Mucosa of rectum (tissue), 2 donors: ENCODE results near the gene SNAPC2.

Source experiments
- H3K27ac ChIP-seq, 2 donors: one replicate each; pipeline ENCODE4 v1.7.0; 2013; ENCODE audit warnings: inconsistent platforms in 2 of 2, low read depth in 2 of 2, low read length in 2 of 2
- H3K27me3 ChIP-seq, 2 donors: one replicate each; pipeline ENCODE4 v1.7.0; 2013; ENCODE audit warnings: low read length in 2 of 2; ENCODE audit not compliant: control insufficient read depth in 2 of 2, insufficient read depth in 2 of 2
- H3K36me3 ChIP-seq, 2 donors: one replicate each; pipeline ENCODE4 v1.7.0; 2013; ENCODE audit warnings: low read length in 2 of 2; ENCODE audit not compliant: control insufficient read depth in 2 of 2, insufficient read depth in 2 of 2
- H3K4me1 ChIP-seq, 2 donors: one replicate each; pipeline ENCODE4 v1.7.0; 2013; ENCODE audit warnings: low read length in 2 of 2, mild to moderate bottlenecking in 1 of 2; ENCODE audit not compliant: control insufficient read depth in 2 of 2, insufficient read depth in 2 of 2
- H3K4me3 ChIP-seq, 2 donors: one replicate each; pipeline ENCODE4 v1.7.0; 2013; ENCODE audit warnings: low read length in 2 of 2
- H3K9ac ChIP-seq, 2 donors: one replicate each; pipeline ENCODE4 v1.7.0; 2013; ENCODE audit warnings: low read length in 2 of 2, low read depth in 1 of 2, mild to moderate bottlenecking in 1 of 2
- H3K9me3 ChIP-seq, 2 donors: one replicate each; pipeline ENCODE4 v1.7.0; 2013; ENCODE audit warnings: low read length in 2 of 2; ENCODE audit not compliant: control insufficient read depth in 2 of 2
- donor health status: healthy.
- donor health status: Normal muscosa, but diverticular disease.

Gene SNAPC2

DNA sequence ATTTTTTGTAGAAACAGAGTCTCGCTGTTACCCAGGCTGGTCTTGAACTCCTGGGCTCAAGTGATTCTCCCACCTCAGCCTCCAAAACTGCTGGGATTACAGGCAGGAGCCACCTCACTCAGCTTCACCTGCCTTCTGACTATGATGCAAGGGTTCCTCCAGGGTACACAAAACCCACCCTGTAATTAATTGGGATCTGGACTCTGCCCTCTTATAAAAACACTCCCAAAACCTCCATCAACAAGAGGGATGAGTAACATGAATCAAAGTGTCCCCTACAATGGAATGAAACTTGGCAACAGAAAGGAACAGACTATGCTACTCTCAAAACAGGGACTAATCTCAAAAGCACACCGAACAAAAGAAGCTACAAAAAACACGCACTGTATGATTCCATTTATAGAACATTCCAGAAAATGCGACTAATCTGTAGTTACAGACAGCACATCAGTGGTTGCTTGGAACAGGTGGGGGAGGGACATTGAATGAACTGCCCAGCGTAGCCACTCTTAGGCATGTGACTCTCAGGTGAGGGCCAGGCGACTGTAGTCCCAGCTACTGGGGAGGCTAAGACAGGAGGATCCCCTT is 42.8 kb upstream of the SNAPC2 start:
- H3K9me3 ChIP-seq, result no peaks in the 10 kb centered on the region
- H3K4me1 ChIP-seq, result peaks cover 0 to 5% of the 10 kb centered on the region in 2 donors
- peaks cover 13 to 19% of the 10 kb centered on the region in 2 donors for H3K27me3 ChIP-seq
- no peak overlapping the region for H3K4me3 ChIP-seq
- no peak overlapping the region for H3K9ac ChIP-seq
- H3K27ac ChIP-seq, result no peak overlapping the region
- H3K36me3 ChIP-seq, result no peaks in the 10 kb centered on the region

DNA sequence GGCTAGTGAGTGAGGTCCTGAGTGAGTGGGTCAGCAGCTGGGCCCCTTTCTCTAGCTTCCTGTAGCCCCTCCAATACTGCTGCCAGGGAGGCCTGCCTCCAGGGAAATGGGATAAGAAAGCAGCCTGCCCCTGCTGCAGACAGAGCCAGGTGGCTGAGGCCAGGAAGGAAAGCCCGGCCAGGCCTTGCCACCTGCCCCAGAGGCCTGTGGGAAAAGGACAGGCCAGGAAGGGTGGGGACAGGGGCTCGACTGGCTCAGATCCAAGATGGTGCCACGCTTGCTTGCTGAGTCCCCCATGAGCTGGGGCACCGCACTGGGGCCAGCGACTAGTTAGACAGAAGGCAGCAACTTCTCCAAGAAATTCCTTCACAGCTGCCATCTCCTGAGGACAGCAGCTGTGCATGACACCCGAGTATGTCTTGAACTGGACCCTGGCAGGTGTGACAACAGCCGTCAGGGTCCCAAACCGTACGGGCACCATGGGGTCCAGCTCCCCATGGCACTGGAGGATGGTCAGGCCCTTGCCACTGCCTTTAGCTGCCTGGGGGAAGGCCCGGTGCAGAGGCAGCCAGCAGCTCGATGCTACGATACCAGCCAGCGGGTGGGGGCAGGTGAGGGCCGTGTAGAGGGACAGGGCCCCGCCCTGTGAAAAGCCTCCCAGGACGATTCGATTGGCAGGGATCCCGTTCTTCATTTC is 40.9 kb upstream of the SNAPC2 start:
- H3K9me3 ChIP-seq, result no peaks in the 10 kb centered on the region
- no peaks in the 10 kb centered on the region for H3K36me3 ChIP-seq
- peaks cover 6 to 11% of the 10 kb centered on the region in 2 donors for H3K27me3 ChIP-seq
- H3K4me1 ChIP-seq, result peaks cover 0 to 2% of the 10 kb centered on the region in 2 donors
- H3K4me3 ChIP-seq, result no peak overlapping the region
- H3K9ac ChIP-seq, result no peak overlapping the region
- no peak overlapping the region for H3K27ac ChIP-seq

DNA sequence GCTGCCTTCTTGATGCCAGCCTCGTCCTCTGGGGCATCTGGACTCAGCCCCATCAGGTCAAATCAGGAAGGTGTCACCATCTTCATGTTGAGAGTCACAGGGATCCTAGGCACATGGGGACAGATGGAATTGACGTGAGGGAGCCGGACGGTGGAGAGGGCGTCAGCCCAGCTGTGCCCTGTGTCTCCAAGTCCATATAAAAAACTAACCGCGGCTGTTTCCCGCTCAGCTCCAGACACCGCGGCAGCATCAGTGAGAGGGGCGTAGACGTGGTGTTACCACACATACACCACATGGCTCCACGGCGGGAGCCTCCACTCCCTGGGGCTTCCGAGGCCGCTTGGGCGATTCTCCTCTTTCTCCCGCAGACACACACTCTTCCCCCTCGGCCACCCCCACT is 40.3 kb upstream of the SNAPC2 start:
- H3K27me3 ChIP-seq, result peaks cover 2 to 6% of the 10 kb centered on the region in 2 donors
- no peaks in the 10 kb centered on the region for H3K4me1 ChIP-seq
- H3K9ac ChIP-seq, result no peak overlapping the region
- no peaks in the 10 kb centered on the region for H3K36me3 ChIP-seq
- no peaks in the 10 kb centered on the region for H3K9me3 ChIP-seq
- H3K4me3 ChIP-seq, result no peak overlapping the region
- no peak overlapping the region for H3K27ac ChIP-seq

DNA sequence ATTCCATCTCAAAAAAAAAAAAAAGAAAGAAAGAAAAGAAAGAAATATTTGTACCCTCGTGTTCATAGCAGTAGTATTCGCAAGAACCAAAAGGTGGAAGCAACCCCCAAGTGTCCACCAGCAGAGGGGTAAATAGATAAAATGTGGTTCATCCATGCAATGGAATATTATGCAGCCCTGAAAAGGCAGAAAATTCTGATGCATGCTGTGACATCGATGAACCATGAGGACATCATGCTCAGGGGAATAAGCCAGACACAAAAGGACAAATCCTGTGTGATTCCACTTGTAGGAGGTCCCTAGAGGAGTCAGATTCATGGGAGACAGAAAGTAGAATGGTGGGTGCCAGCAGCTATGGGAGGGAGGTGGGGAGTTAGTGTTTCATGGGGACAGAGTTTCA is 38.2 kb upstream of the SNAPC2 start:
- Histone ChIP-seq H3K4me1 (no peaks in the 10 kb centered on the region), H3K36me3 (no peaks in the 10 kb centered on the region), H3K27me3 (peaks cover 0 to 2% of the 10 kb centered on the region in 2 donors), H3K27ac (no peak overlapping the region), H3K4me3 (no peak overlapping the region), H3K9me3 (no peaks in the 10 kb centered on the region), H3K9ac (no peak overlapping the region)

DNA sequence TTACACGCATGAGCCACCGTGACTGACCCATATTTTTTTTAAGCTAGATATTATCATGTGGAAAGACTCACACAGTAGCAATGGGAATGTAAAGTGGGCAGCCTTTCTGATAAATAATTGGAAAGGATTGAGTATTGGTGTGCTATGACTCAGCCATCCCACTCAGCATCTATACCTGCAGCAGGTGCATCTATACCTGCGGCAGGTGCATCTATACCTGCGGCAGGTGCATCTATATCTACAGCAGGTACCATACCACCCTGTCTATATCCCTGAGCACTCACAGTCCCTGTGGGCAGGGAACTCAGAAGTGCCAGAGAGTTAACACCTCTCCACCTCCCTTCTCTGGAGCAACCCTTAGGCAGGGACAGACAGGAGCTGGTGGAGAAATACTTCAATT is 37.0 kb upstream of the SNAPC2 start:
- H3K9me3 ChIP-seq, result no peaks in the 10 kb centered on the region
- no peaks in the 10 kb centered on the region for H3K36me3 ChIP-seq
- no peak overlapping the region for H3K4me3 ChIP-seq
- H3K9ac ChIP-seq, result no peak overlapping the region
- H3K27me3 ChIP-seq, result peaks cover 0 to 5% of the 10 kb centered on the region in 2 donors
- no peak overlapping the region for H3K27ac ChIP-seq
- H3K4me1 ChIP-seq, result no peaks in the 10 kb centered on the region

DNA sequence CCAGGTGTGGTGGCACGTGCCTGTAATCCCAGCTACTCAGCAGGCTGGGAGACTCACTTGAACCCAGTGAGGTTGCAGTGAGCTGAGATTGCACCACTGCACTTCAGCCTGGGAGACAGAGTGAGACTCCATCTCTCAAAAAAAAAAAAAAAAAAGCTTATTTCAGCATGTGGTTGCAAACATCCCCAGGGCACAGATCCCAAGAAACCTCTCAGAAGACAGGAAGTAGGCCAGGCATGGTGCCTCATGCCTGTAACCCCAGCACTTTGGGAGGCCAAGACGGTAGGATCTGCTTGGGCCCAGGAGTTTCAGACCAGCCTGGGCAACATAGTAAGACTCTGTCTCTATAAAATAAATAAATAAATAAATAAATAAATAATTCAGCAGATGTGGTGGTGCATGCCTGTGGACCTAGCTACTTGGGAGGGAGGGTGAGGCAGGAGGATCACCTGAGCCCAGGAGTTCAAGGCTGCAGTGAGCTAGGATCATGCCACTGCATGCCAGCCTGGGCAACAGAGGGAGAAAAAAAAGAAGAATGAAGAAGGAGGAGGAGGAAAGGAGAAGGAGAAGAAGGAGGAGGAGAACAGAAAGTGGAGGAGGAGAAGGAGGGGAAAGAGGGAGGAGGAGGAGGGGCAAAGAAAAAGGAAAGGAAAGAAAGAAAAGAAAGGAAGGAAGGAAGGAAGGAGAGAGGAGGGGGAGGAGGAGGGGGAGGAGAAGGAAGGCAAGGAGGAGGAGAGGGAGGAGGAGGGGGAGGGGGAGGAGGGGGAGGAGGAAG is 36.2 kb upstream of the SNAPC2 start:
- H3K9ac ChIP-seq, result no peak overlapping the region
- peaks cover 0 to 8% of the 10 kb centered on the region in 2 donors for H3K27me3 ChIP-seq
- H3K4me3 ChIP-seq, result no peak overlapping the region
- peaks cover 0 to 3% of the 10 kb centered on the region in 2 donors for H3K4me1 ChIP-seq
- H3K36me3 ChIP-seq, result no peaks in the 10 kb centered on the region
- H3K27ac ChIP-seq, result no peak overlapping the region
- no peaks in the 10 kb centered on the region for H3K9me3 ChIP-seq

DNA sequence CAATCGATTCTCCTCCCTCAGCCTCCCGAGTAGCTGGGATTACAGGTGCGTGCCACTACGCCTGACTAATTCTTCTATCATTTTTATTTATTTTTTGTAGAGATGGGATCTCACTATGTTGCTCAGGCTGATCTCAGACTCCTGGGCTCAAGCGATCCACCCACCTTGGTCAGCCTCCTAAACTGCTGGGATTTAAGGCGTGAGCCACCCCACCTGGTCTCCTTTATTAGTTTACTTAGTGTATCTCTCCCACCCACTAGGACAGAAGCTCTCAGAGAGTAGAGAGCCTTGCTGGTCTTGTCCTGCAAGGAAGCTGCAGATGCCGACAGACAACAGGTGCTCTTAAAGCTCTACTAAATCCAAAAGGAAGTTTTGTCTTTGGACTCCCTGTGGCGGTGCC is 34.3 kb upstream of the SNAPC2 start:
- Histone ChIP-seq H3K36me3 (no peaks in the 10 kb centered on the region), H3K27ac (no peak overlapping the region), H3K27me3 (peaks cover 0 to 9% of the 10 kb centered on the region in 2 donors), H3K9ac (no peak overlapping the region), H3K9me3 (no peaks in the 10 kb centered on the region), H3K4me3 (no peak overlapping the region), H3K4me1 (peaks cover 0 to 3% of the 10 kb centered on the region in 2 donors)

DNA sequence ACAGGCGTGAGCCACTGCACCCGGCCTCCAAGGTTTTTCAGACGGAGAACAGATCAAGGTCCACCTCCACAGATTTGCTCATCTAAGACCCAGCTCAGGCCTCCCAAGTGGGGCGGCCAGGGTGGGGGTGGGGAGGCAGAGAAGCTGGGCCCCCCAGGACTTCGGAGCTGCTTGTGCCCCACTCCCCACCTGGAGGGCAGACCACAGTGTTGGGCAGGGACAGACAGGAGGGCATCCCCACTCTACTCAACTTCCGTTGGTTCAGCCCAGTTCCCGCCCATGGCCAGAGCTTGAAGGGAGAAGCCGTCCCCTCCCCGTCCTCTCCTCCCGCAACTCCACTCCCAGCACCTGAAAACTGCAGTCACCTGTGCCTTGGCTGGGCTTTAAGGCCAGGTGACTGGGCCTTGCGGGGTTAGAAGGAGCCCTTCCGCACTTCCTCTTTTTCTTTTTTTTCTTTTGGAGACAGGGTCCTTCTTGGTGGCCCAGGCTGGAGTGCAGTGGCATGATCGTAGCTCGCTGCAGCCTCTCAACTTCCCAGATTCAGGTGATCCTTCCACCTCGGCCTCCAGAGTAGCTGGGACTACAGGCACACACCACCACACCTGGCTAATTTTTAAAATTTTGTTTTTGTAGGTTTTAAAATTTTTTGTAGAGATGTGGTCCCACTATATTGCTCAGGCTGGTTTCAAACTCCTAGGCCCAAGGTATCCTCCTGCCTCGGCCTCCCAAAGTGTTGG is 32.6 kb upstream of the SNAPC2 start:
- Histone ChIP-seq H3K4me3 (no peak overlapping the region), H3K27ac (no peak overlapping the region), H3K36me3 (no peaks in the 10 kb centered on the region), H3K9ac (no peak overlapping the region), H3K4me1 (peaks cover 0 to 3% of the 10 kb centered on the region in 2 donors), H3K9me3 (no peaks in the 10 kb centered on the region), H3K27me3 (peaks cover 0 to 9% of the 10 kb centered on the region in 2 donors)

DNA sequence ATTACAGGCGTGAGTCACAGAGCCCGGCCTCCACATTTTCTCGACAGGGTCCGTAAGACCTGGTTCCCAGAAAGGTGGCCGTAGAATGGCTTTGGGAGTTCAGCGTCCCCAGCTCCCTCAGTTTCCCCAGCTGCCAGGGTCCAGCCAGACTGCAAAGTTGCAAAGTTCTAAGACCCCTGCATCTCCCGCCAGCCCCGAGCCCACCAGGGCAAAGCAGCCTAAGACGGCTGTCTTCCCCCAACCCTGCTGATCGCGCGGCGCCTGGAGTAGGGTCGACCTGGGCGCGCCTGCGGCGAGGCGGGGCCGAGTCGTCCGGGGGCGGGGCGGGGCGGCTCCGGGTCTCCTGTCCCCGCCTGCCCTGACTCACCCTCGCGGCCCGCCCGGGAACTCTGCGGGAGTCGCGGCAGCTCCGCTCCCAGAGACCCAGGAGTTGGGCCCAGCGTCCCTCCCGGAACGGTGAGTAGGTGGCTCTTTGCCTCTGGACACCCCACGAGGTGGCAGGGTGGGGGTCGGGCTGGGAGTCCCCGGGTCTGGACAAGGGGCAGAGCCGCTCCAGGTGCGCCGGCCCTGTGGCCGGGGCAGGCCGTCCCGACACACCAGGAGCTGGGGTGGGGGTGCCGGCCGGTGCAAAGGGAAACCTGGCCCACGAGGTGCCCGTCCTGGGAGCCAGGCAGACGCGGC is 31.9 kb upstream of the SNAPC2 start, which contains the start of gene LRRC8E:
Gene LRRC8E, plus strand, starts transcription at position 366 of the 681 bp plus-strand sequence. CDS start 7,094 bp downstream, outside the sequence.
- Histone ChIP-seq H3K9me3 (no peaks in the 10 kb centered on the region), H3K4me3 (peak within 1 kb of the TSS; percentile 37 to 60), H3K27me3 (peaks cover 0 to 9% of the 10 kb centered on the region in 2 donors), H3K36me3 (no peaks in the 10 kb centered on the region), H3K27ac (no peak within 1 kb of the TSS), H3K4me1 (peaks cover 0 to 3% of the 10 kb centered on the region in 2 donors), H3K9ac (peak within 1 kb of the TSS; percentile 34 to 76)
